Body of pancreas (tissue), 4 donors: Measurements from ENCODE around the gene PTPRQ.

Experiments
- CTCF ChIP-seq, 7 experiments: fragments of 450-650 bp in 4 of 7; fragments of 200-600 bp in 3 of 7; sonication (generic) in 3 of 7; IDR thresholded peaks; one replicate each; pipeline ENCODE4 v1.5.1; 2016 to 2019; ENCODE audit warnings: antibody characterized with exemption in 7 of 7
- POLR2A ChIP-seq, 3 donors: fragments of 450-650 bp; IDR thresholded peaks; one replicate each; pipeline ENCODE4 v1.6.1; 2016; ENCODE audit warnings: antibody characterized with exemption in 3 of 3, mild to moderate bottlenecking in 2 of 3

GRCh38 chr12:80512781-80513180 lies 68.7 kb downstream of the PTPRQ start:
- TF ChIP-seq CTCF (IDR thresholded peaks at IDR 0.05) (no peak), POLR2A (IDR thresholded peaks at IDR 0.05) (no peak)
